SHP77 treated with DMSO at 0.1 percent for 48 hours (cell line): ENCODE results near the gene C4orf33.
"Not testable (repeated sequence)": the region's sequence is repeated elsewhere in the genome, so short reads cannot be mapped to it uniquely, and the experiment has no call there.

ENCODE experiments used
- DNase-seq: peaks from one replicate; lab custom pipeline; 2025; lab: John Stamatoyannopoulos, UW

Gene C4orf33

GRCh38 chr4:129095811-129096454 is at the start of gene C4orf33:
TSS of gene C4orf33 (plus strand) at chr4:129096152. CDS start at chr4:129102611, 6,459 bp downstream.
- DNase-seq, result peak; percentile 46

- no peak for DNase-seq
These were observed 36.9 kb upstream of the C4orf33 start for GRCh38 chr4:129059028-129059427.

GRCh38 chr4:129062580-129062979 is 33.4 kb upstream of the C4orf33 start:
- DNase-seq, result no peak

GRCh38 chr4:129063640-129064039 is 32.3 kb upstream of the C4orf33 start:
- no peak for DNase-seq

GRCh38 chr4:129064717-129065116 is 31.2 kb upstream of the C4orf33 start:
- DNase-seq, result no peak

GRCh38 chr4:129069537-129069936 is 26.4 kb upstream of the C4orf33 start:
- DNase-seq, result not testable (repeated sequence)

GRCh38 chr4:129077326-129077725 is 18.6 kb upstream of the C4orf33 start:
- DNase-seq, result no peak

GRCh38 chr4:129080129-129080528 is 15.8 kb upstream of the C4orf33 start:
- DNase-seq, result no peak

- DNase-seq, result no peak
These were observed 13.7 kb upstream of the C4orf33 start for GRCh38 chr4:129082302-129082701.

- DNase-seq, result no peak
These were observed 10.5 kb upstream of the C4orf33 start for GRCh38 chr4:129085472-129085871.

- no peak for DNase-seq
These were observed 8.4 kb upstream of the C4orf33 start for GRCh38 chr4:129087516-129087915.

GRCh38 chr4:129092631-129093190 is 3.2 kb upstream of the C4orf33 start:
- DNase-seq, result no peak

GRCh38 chr4:129093191-129093920 is 2.6 kb upstream of the C4orf33 start, which contains the start of gene SCLT1:
TSS of gene SCLT1 (minus strand) at chr4:129093539. CDS start at chr4:129093103, 436 bp downstream.
- DNase-seq, result peak; percentile 43

- no peak for DNase-seq
These were observed 1.6 kb upstream of the C4orf33 start for GRCh38 chr4:129094347-129094746.

GRCh38 chr4:129098531-129099001 is 2.6 kb downstream of the C4orf33 start:
- no peak for DNase-seq

- no peak for DNase-seq
These were observed 14.2 kb downstream of the C4orf33 start for GRCh38 chr4:129109965-129110824.

- no peak for DNase-seq
These were observed 15.0 kb downstream of the C4orf33 start for GRCh38 chr4:129110931-129111330.

- no peak for DNase-seq
These were observed 16.0 kb downstream of the C4orf33 start for GRCh38 chr4:129111919-129112318.

GRCh38 chr4:129113434-129113833 is 17.5 kb downstream of the C4orf33 start:
- DNase-seq, result no peak

- no peak for DNase-seq
These were observed 18.0 kb downstream of the C4orf33 start for GRCh38 chr4:129113919-129114318.

GRCh38 chr4:129117705-129118104 is 21.8 kb downstream of the C4orf33 start:
- DNase-seq, result no peak

- DNase-seq, result not testable (repeated sequence)
These were observed 30.7 kb downstream of the C4orf33 start for GRCh38 chr4:129126614-129127013.
